Right ventricle myocardium superior (tissue), 1 donor: ENCODE results near the gene TEX35. TPM values are rescaled to one million over a fixed set of nuclear protein-coding genes. Genes with fewer than 3 reads are reported as not detected.

Experiments
- ATAC-seq: fragments of 200-7000 bp; cut with Tn5 transposase; one replicate; pipeline ENCODE4 v1.9.1; 2020; ENCODE audit warnings: mild to moderate bottlenecking; ENCODE audit not compliant: poor library complexity
- DNase-seq: peaks from one replicate; pipeline ENCODE4 v3.0.0-alpha.2; 2020
- intact Hi-C: fragments of 100-400 bp; cut with DNase I; formaldehyde crosslinking; loops from one replicate; pipeline ENCODE4 v1.11.2; 2022
- long read RNA-seq: library from polyadenylated mRNA; unstranded; transcript quantifications from one replicate; pipeline ENCODE4 v2.0.0, GENCODE V29; 2021
- total RNA-seq: library from RNA; stranded (reverse); fragmentation: NEBNext Ultra II Directional; extraction: Animal tissue kit (Norgen Biotek cat#: 25700); gene quantifications from one replicate; pipeline ENCODE4 v1.2.1, GENCODE V29; 2021
- donor health status: DM: no; HTN: yes; CAD: no; lungs with severe emphysema.

Gene TEX35
- 0.40 TPM for total RNA-seq
- long read RNA-seq, result 0 reads

DNA sequence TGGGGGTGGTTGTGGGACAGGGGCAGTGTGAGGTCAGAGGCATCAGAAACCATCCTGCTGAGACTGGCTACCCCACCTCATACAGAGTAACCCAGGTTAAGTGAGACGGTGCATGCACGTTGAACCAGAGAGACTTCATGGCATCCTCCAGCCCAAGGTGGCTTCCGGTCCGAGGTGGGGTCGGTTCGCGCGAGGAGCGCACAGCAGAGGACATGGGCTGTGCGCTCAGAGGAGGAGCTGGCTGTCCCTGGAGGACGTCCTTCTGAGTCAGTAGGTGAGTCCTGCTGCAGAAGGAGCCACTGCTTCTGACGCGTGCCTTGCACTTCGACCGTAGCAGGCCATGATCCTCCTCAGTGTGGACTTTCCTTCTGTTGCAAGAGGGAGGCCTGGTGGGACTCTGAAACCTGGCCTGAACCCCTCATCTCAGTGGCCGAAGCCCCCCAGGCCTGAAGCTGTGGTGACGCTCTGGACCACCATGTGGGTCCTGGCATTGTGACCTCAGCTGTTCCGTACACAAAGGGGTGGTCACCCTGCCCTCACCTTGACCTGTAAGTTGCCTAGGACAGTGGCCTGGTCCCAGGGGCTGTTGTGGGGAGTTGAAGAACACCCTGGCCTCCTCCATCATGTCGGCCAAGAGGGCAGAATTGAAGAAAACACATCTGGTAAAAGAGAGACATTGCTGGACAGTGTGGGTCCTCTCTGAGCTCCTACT lies at the start of gene TEX35:
TEX35 (plus strand) TSS at position 544 of the 712 bp plus-strand sequence; CDS start at position 624, 80 bp downstream.
- DNase-seq (no peak), ATAC-seq (no peak)
- intact Hi-C loops, result no loop called here

DNA sequence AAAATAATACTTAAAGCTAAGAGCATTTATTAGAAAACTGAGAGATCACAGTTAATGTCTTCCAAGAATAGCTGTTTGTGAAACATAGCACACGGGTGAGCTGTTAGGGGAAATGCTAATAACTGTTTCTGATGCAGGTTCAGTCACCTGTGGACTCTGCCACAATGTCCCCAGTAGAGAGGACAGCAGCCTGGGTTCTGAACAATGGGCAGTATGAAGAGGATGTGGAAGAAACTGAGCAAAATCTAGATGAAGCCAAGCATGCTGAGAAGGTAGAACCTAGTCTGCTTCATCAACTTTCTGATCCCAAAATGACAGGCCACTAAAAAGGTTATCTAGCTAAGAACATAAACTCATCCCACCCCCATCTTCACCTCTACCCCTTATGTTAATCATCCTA lies 48.8 kb upstream of the TEX35 start:
- no peak for DNase-seq
- no peak for ATAC-seq
- intact Hi-C loops, result no loop called here

GRCh38 chr1:178464566-178464965 lies 48.3 kb upstream of the TEX35 start:
- ATAC-seq (no peak), DNase-seq (no peak)
- intact Hi-C loops, result no loop called here

GRCh38 chr1:178465011-178465410 lies 47.9 kb upstream of the TEX35 start:
- intact Hi-C loops, result no loop called here
- ATAC-seq, result no peak

DNA sequence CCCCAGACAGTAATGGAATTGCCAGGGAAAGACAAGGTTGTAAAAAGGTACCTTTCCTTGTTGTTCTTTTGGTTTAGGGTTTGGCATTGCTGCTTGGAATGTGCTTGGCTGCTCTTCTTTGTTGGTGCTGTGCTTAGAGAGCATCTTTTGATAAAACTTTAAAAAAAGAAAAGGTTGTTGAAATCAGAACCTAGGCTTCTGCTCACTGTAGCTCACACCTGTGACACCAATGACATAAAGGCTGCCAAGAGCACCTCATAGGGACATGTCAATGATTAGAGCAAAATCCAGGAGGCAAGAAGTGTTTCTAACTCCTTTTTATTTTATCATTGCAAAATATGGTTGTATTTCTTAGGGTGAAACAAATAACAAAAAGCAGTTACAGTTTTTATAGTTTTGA lies 45.1 kb upstream of the TEX35 start:
- ATAC-seq (peak; percentile 55), DNase-seq (no peak)
- intact Hi-C loops, result no loop called here

More at GRCh38 chr1:178465011-178465410, 47.9 kb upstream of the TEX35 start:
- no peak for DNase-seq

DNA sequence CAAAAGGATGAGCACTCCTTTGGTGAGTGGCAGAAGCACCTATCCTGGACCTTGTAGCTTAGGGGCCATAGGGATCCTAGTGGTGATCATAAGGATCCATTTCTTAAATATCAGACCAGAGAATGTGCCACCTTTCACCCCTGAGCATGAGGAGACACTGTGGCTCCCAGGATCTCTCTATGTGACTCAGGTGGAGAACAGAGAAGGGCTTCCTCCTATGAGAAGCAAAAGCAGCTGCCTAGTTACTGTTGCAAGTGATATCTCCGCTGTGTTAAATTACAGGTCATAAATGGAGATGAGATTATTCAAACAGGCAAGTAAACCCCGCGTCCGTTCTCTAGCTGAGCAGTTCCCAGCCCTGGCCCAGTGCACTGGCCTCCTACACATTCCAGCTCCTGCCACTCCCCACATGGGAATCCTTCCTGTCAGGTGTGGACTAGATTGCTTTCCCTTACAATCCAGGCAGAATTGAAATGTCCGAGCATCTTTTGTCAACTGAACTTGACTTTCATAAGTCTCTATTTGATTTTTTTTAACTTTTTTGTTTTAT lies 42.4 kb upstream of the TEX35 start:
- ATAC-seq (no peak), DNase-seq (no peak)
- intact Hi-C loops, result no loop called here

GRCh38 chr1:178472531-178472930 lies 40.4 kb upstream of the TEX35 start:
- intact Hi-C loops, result no loop called here
- ATAC-seq (no peak), DNase-seq (no peak)

DNA sequence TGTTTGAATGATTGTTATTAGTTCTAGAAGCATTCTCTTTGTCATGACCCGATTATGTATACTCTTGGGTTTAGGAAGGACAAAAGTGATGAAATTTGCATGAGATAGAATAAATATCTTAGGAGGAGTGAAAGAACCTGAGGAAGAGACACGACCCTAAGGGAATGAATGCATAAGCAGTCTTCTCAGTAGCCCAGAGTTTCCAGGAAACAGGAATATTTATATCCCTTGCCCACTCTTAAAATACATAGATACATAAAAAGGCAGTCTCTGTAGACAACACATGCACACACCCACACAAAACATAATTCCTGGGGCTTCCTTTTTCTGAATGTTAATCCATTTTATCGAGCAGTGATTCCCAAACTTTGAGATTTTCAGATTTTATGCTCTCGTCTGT lies 35.5 kb upstream of the TEX35 start:
- intact Hi-C loops, result no loop called here
- no peak for ATAC-seq
- no peak for DNase-seq

GRCh38 chr1:178477841-178478240 lies 35.1 kb upstream of the TEX35 start:
- intact Hi-C loops, result no loop called here
- no peak for ATAC-seq
- no peak for DNase-seq

DNA sequence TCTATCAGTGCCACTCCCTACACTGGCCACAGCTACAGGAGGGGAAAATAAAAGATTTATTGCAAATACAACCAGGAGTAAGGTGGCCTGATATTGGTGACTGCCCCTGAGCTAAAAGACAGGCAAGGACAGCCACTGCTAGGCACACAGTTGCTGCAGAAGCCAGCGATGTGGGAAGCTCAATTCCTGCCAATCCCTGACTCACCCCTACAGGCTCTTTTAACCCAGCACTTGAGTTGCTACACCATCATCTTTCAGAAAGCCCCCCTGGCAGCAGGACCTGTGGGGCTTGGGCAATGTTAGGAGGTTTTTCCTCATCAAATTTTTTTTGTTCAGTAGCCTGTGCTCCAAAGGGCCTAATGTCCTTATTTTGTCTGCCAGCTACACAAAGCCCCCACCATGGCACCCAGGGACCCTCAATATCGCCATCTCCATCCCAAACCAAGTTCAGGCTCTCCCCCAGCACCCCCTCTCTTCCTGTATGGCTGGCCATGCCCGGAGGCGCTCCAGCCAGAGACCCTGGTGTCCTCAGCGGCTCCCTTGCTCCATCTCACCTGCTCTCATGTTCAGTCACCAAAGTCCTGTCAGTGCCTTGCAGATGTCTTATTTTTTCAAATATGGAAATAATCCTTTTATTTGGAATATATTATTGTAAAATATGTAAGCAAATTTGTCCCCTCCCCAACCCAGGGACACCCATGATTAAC lies 29.5 kb upstream of the TEX35 start:
- ATAC-seq (no peak), DNase-seq (no peak)
- intact Hi-C loops, result no loop called here

- intact Hi-C loops, result no loop called here
- DNase-seq, result no peak
Observed at GRCh38 chr1:178484698-178485225, 28.1 kb upstream of the TEX35 start.

DNA sequence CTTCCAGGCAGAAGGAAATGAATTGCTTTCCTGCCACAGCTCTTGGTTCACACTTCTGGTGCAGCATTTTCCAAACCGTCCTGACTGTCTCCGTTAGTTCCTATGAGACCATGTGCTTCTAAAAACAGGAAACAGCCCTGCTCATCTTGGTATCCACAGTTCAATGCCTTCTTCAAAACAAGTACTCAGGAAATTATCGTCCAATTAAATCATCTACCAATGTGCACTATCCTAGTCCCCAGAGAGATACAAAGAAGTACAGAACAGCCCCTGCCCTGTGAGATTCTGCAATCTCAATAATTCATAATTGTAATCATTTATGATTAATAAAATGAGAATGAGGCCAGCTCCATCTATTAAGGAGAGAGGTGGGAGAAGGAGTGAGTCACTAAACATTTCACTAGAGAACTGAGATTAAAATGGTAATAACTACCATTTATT lies 27.3 kb upstream of the TEX35 start:
- no peak for ATAC-seq

More at GRCh38 chr1:178484698-178485225, 28.1 kb upstream of the TEX35 start:
- ATAC-seq, result no peak

DNA sequence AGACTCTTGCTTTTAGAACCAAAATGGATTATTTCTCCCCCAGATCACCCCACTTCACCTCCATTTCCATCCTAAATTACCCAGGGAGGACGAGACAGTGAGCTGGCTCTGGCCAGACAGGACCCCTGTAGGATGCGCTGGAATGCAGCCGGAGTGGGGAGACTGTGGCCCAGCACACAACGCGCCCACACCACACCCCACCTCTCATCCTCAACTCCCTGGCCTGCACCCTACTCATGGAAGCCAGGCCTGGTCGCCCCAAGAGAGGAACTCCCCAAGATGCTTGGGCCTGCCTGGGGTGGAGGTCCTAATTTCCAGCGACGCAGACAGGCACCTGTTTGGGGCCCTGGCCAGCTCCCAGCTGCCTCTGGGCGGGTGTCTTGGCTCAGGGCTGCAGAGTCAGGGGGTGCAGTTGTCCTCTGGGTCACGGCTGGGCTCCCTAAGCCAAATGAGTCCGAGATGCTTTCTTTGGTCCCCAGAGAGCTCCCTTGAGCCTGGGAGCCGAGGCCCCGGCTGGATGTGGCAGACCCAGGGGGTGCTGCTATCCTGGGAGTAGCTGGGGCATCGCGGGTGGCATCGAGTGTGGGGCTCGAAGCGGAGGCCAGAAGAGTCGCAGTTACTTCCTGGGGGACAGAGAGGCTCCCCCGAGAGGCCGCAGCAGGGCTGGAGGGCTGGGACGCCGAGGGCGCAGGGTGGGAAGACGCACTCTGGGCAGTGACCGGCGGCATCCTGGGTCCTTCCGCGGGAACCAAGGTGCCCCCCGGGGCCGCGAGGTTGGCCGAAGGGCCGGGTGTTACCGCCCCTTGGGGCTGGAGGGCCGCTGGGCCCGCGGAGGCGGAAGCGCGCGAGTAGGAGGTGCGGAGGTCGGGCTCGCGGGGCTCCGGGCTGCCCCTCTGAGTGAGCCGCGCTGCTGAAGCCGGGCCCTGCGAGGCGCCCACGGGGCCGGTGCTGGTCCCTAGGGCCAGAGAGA lies 26.5 kb upstream of the TEX35 start:
- ATAC-seq (peak; percentile 71), DNase-seq (no peak)

More for the DNA sequence above, 27.3 kb upstream of the TEX35 start:
- DNase-seq, result no peak
- intact Hi-C loops, result no loop called here

GRCh38 chr1:178487070-178487615 lies 25.8 kb upstream of the TEX35 start:
- DNase-seq (no peak), ATAC-seq (peak; percentile 44)
- intact Hi-C loops, result no loop called here

More for the DNA sequence above, 26.5 kb upstream of the TEX35 start:
- intact Hi-C loops, result no loop called here

DNA sequence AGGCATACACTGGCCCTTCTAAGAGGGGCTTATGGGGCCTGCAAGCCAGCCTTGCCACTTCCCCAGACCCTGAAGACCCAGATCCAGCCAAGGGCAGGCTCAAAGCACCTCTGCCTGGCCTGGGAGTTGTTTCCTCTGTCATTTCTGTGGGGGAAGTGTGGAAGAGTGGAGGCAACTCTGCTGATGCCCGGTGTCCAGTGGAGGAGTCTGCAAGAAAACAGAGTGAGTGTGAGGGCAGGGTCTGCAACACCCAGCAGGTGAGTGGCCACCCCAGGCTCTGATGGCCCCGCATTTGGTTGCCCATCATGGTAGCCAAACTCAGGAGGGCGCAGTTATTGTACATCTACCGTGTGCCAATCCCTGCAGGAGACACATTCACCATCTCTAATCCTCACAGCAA lies 24.5 kb upstream of the TEX35 start:
- intact Hi-C loops, result no loop called here
- DNase-seq (no peak), ATAC-seq (no peak)

DNA sequence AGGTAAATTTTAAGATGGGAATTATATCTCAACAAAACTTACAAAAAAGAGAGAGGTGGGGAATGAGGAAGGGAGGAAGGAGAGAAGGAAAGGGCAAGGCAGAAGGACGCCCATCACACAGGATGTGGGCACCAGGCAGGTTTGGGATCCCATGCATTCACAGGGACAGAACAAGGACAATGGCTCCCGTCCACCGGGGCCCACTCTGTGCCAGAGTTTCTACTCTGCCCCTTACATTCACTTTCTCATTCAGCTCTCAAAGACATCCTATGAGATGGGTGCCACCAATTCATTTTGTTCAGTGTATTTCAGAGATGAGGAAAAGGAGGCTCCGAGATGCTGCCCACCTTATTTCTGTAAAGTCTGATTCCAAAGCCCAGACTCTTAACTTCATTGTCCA lies 23.5 kb upstream of the TEX35 start:
- intact Hi-C loops, result no loop called here
- ATAC-seq, result no peak
- DNase-seq, result no peak

- no peak for DNase-seq
- intact Hi-C loops, result no loop called here
- no peak for ATAC-seq
Observed at GRCh38 chr1:178490136-178490535, 22.8 kb upstream of the TEX35 start.

DNA sequence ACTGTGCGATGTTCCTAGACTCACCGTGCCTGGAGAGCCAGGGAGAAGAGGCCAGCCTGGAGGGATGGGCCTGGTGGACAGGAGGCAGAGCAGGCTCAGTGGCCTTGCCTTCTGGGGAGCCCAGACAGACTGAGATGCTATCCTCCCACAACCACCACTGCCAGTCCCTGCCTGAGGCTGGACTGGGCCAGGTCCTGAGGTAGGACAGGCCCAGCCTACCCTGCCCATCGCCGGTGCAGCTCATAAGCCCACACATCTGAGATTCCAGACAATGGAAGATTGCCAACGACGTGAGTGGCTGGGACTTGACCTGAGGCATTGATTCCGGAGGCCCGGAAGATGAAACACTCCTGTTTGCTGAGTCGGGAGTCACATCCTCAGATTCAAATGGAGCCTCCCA lies 21.9 kb upstream of the TEX35 start:
- intact Hi-C loops, result no loop called here
- ATAC-seq (no peak), DNase-seq (no peak)
